H9 (cell line): ENCODE data around the gene GAP43. TPM values are rescaled to one million over a fixed set of nuclear protein-coding genes. Genes with fewer than 3 reads are reported as not detected.

Experiments used
- DNase-seq: peaks from one replicate; pipeline ENCODE4 v3.0.0-alpha.2; 2017
- H2AFZ ChIP-seq: one replicate; pipeline ENCODE4 v1.6.1; 2013; ENCODE audit warnings: mild to moderate bottlenecking, low read length, control low read depth, moderate library complexity
- H2AK5ac ChIP-seq: 2 replicates; pipeline ENCODE4 v1.6.1; 2013; ENCODE audit warnings: low read length, control low read depth, mixed read lengths; ENCODE audit not compliant: insufficient read length
- H2BK120ac ChIP-seq: one replicate; pipeline ENCODE4 v1.6.1; 2013; ENCODE audit warnings: low read depth, mild to moderate bottlenecking, low read length, control low read depth, inconsistent platforms; ENCODE audit not compliant: poor library complexity, severe bottlenecking
- H2BK12ac ChIP-seq: 2 replicates; pipeline ENCODE4 v1.6.1; 2013; ENCODE audit warnings: low read length, control low read depth, mixed read lengths, low read depth; ENCODE audit not compliant: insufficient read length
- H2BK15ac ChIP-seq: 2 replicates; pipeline ENCODE4 v1.6.1; 2013; ENCODE audit warnings: low read depth, low read length, control low read depth
- H2BK20ac ChIP-seq: one replicate; pipeline ENCODE4 v1.6.1; 2013; ENCODE audit warnings: low read depth, mild to moderate bottlenecking, low read length, control low read depth, inconsistent platforms; ENCODE audit not compliant: poor library complexity, severe bottlenecking
- H2BK5ac ChIP-seq: 2 replicates; pipeline ENCODE4 v1.6.1; 2013; ENCODE audit warnings: low read length, control low read depth, mixed read lengths; ENCODE audit not compliant: insufficient read length
- H3K14ac ChIP-seq: 2 replicates; pipeline ENCODE4 v1.6.1; 2013; ENCODE audit warnings: low read length, control low read depth; ENCODE audit not compliant: insufficient read depth
- H3K18ac ChIP-seq: 2 replicates; pipeline ENCODE4 v1.6.1; 2013; ENCODE audit warnings: low read depth, mild to moderate bottlenecking, mixed read lengths, low read length, control low read depth; ENCODE audit not compliant: insufficient read length
- H3K23ac ChIP-seq: 2 replicates; pipeline ENCODE4 v1.6.1; 2013; ENCODE audit warnings: low read length, control low read depth, mixed read lengths, low read depth; ENCODE audit not compliant: insufficient read length
- H3K23me2 ChIP-seq: 2 replicates; pipeline ENCODE4 v1.6.1; 2013; ENCODE audit warnings: low read depth, mild to moderate bottlenecking, mixed read lengths, low read length, control low read depth; ENCODE audit not compliant: insufficient read length, poor library complexity, severe bottlenecking
- H3K27ac ChIP-seq: 2 replicates; pipeline ENCODE4 v1.5.1; 2013; ENCODE audit warnings: low read length, control low read depth, mixed read lengths, low read depth; ENCODE audit not compliant: insufficient read length
- H3K27me3 ChIP-seq: 2 replicates; pipeline ENCODE4 v1.6.1; 2013; ENCODE audit warnings: low read length, control low read depth, inconsistent platforms; ENCODE audit not compliant: insufficient read depth
- H3K4ac ChIP-seq: 2 replicates; pipeline ENCODE4 v1.6.1; 2013; ENCODE audit warnings: low read depth, mild to moderate bottlenecking, control low read depth, inconsistent platforms, low read length, moderate library complexity
- H3K4me1 ChIP-seq: 2 replicates; pipeline ENCODE4 v1.6.1; 2013; ENCODE audit warnings: low read length, control low read depth, inconsistent platforms; ENCODE audit not compliant: insufficient read depth
- H3K4me2 ChIP-seq: 2 replicates; pipeline ENCODE4 v1.6.1; 2013; ENCODE audit warnings: low read length, control low read depth, mixed read lengths; ENCODE audit not compliant: insufficient read length, insufficient read depth
- H3K56ac ChIP-seq: 2 replicates; pipeline ENCODE4 v1.6.1; 2013; ENCODE audit warnings: low read depth, mild to moderate bottlenecking, mixed read lengths, low read length, control low read depth; ENCODE audit not compliant: insufficient read length
- H3K79me1 ChIP-seq: 2 replicates; pipeline ENCODE4 v1.6.1; 2013; ENCODE audit warnings: low read depth, mild to moderate bottlenecking, moderate library complexity, low read length, control low read depth, inconsistent platforms; ENCODE audit not compliant: insufficient read depth, poor library complexity, severe bottlenecking
- H3K79me2 ChIP-seq: 2 replicates; pipeline ENCODE4 v1.6.1; 2013; ENCODE audit warnings: low read length, control low read depth, inconsistent platforms; ENCODE audit not compliant: insufficient read depth
- H3K9ac ChIP-seq: 2 replicates; pipeline ENCODE4 v1.6.1; 2013; ENCODE audit warnings: low read length, control low read depth, mixed read lengths; ENCODE audit not compliant: insufficient read length; ENCODE audit errors: extremely low read depth
- H3K9me3 ChIP-seq: one replicate; pipeline ENCODE4 v1.6.1; 2013; ENCODE audit warnings: low read depth, low read length, inconsistent platforms; ENCODE audit not compliant: control insufficient read depth
- H3T11ph ChIP-seq: one replicate; pipeline ENCODE4 v1.6.1; 2013; ENCODE audit warnings: mild to moderate bottlenecking, low read length, control low read depth, inconsistent platforms
- H4K20me1 ChIP-seq: one replicate; pipeline ENCODE4 v1.6.1; 2013; ENCODE audit not compliant: control insufficient read depth, insufficient read length, insufficient read depth
- H4K5ac ChIP-seq: 2 replicates; pipeline ENCODE4 v1.6.1; 2013; ENCODE audit warnings: low read depth, mild to moderate bottlenecking, mixed read lengths, low read length, control low read depth; ENCODE audit not compliant: insufficient read length
- H4K8ac ChIP-seq: replicated peaks from 2 replicates; pipeline ENCODE4 v1.6.1; 2013; ENCODE audit warnings: low read length, control low read depth, mixed read lengths, low read depth; ENCODE audit not compliant: insufficient read length
- H4K91ac ChIP-seq: 2 replicates; pipeline ENCODE4 v1.6.1; 2013; ENCODE audit warnings: low read depth, mild to moderate bottlenecking, moderate library complexity, mixed read lengths, low read length, control low read depth; ENCODE audit not compliant: insufficient read length
- H3K27ac Mint-ChIP-seq, 3 experiments: 2 replicates in 2 of 3; 3 replicates in 1 of 3; pipeline ENCODE4 v1.8.0; 2020 to 2021; ENCODE audit warnings: mixed read lengths in 3 of 3, mild to moderate bottlenecking in 1 of 3, moderate library complexity in 1 of 3
- H3K27me3 Mint-ChIP-seq: 2 replicates; pipeline ENCODE4 v1.8.0; 2021; ENCODE audit warnings: low read depth, mild to moderate bottlenecking, moderate library complexity, mixed read lengths
- H3K36me3 Mint-ChIP-seq, 3 experiments: 2 replicates in 2 of 3; 3 replicates in 1 of 3; pipeline ENCODE4 v1.8.0; 2020 to 2021; ENCODE audit warnings: low read depth in 3 of 3, mixed read lengths in 3 of 3; ENCODE audit not compliant: insufficient read depth in 1 of 3
- H3K4me1 Mint-ChIP-seq, 2 experiments: 2 replicates each; pipeline ENCODE4 v1.8.0; 2020; ENCODE audit warnings: mixed read lengths in 2 of 2
- H3K4me3 Mint-ChIP-seq, 2 experiments: 2 replicates in 1 of 2; 3 replicates in 1 of 2; pipeline ENCODE4 v1.8.0; 2020 to 2021; ENCODE audit warnings: mild to moderate bottlenecking in 2 of 2, mixed read lengths in 2 of 2, moderate library complexity in 1 of 2
- H3K9me3 Mint-ChIP-seq, 2 experiments: 2 replicates in 1 of 2; 3 replicates in 1 of 2; pipeline ENCODE4 v1.8.0; 2020; ENCODE audit warnings: mild to moderate bottlenecking in 2 of 2, mixed read lengths in 2 of 2, moderate library complexity in 1 of 2
- CTCF ChIP-seq: fragments of 200-600 bp; sonication (generic); conservative IDR thresholded peaks from 3 replicates; pipeline ENCODE4 v1.8.0; 2021; ENCODE audit warnings: antibody characterized with exemption, mild to moderate bottlenecking
- WGBS: extraction: QIAGEN DNeasy Blood & Tissue Kit; methylation state at CpG from one replicate; pipeline ENCODE4 v1.1.7; 2013; ENCODE audit warnings: missing lambda C conversion rate, low lambda C conversion rate, mixed read lengths; ENCODE audit not compliant: insufficient read length; ENCODE audit errors: extremely low coverage; 5-methylcytosine and 5-hydroxymethylcytosine counted together
- total RNA-seq: library from RNA; stranded (reverse); gene quantifications from 2 replicates; pipeline ENCODE4 v1.2.1, GENCODE V29; 2021

The GAP43 gene
- total RNA-seq, 1 experiment from 2014 or later = 12.8 TPM

GRCh38 chr3:115662356-115662755, 39.0 kb downstream of the GAP43 start:
- Histone ChIP-seq H3K9me3 (no peaks in the 10 kb centered on the region), H4K91ac (no peak overlapping the region), H3K79me1 (no peaks in the 10 kb centered on the region), H3K27ac (no peak overlapping the region), H2AK5ac (no peak overlapping the region), H4K5ac (no peak overlapping the region), H2BK120ac (no peak overlapping the region), H4K20me1 (no peaks in the 10 kb centered on the region), H3K23ac (no peak overlapping the region), H3K4me1 (peaks cover 8% of the 10 kb centered on the region; the same call in 1 of the 2 replicates), H3K4ac (no peak overlapping the region), H2BK5ac (no peak overlapping the region), H2AFZ (no peak overlapping the region), H3K56ac (no peak overlapping the region), H3K23me2 (peaks cover 4% of the 10 kb centered on the region), H2BK20ac (no peak overlapping the region), H2BK12ac (no peak overlapping the region), H2BK15ac (no peak overlapping the region), H3K4me2 (no peak overlapping the region), H3T11ph (no peak overlapping the region), H4K8ac (no peak overlapping the region), H3K14ac (no peak overlapping the region), H3K9ac (no peak overlapping the region), H3K18ac (no peak overlapping the region), H3K79me2 (no peaks in the 10 kb centered on the region), H3K27me3 (no peaks in the 10 kb centered on the region)
- no peaks in the 10 kb centered on the region for H3K9me3 Mint-ChIP-seq
- TF ChIP-seq CTCF = no peak
- H3K27me3 Mint-ChIP-seq = no peaks in the 10 kb centered on the region; the same call in 1 of the 2 replicates
- H3K36me3 Mint-ChIP-seq = no peaks in the 10 kb centered on the region
- no CpG with 5 or more reads among the region's 1 CpG for WGBS
- no peak for DNase-seq
- H3K27ac Mint-ChIP-seq = no peak overlapping the region
- H3K4me3 Mint-ChIP-seq = no peak overlapping the region
- peaks cover 43 to 46% of the 10 kb centered on the region in 2 experiments for H3K4me1 Mint-ChIP-seq
